Measurements from ENCODE around the gene IGF1R.

DNA sequence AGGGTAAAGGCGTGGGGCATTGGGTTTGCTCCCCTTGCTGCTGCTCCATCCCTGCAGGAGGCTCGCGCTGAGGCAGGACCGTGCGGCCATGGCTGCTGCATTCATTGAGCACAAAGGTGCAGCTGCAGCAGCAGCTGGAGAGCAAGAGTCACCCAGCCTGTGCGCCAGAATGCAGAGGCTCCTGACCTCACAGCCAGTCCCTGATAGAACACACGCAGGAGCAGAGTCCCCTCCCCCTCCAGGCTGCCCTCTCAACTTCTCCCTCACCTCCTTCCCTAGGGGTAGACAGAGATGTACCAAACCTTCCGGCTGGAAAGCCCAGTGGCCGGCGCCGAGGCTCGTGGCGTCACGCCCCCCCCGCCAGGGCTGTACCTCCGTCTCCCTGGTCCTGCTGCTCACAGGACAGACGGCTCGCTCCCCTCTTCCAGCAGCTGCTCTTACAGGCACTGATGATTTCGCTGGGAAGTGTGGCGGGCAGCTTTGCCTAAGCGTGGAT lies 312.3 kb downstream of the IGF1R start:
- TF ChIP-seq, protein P1, sequence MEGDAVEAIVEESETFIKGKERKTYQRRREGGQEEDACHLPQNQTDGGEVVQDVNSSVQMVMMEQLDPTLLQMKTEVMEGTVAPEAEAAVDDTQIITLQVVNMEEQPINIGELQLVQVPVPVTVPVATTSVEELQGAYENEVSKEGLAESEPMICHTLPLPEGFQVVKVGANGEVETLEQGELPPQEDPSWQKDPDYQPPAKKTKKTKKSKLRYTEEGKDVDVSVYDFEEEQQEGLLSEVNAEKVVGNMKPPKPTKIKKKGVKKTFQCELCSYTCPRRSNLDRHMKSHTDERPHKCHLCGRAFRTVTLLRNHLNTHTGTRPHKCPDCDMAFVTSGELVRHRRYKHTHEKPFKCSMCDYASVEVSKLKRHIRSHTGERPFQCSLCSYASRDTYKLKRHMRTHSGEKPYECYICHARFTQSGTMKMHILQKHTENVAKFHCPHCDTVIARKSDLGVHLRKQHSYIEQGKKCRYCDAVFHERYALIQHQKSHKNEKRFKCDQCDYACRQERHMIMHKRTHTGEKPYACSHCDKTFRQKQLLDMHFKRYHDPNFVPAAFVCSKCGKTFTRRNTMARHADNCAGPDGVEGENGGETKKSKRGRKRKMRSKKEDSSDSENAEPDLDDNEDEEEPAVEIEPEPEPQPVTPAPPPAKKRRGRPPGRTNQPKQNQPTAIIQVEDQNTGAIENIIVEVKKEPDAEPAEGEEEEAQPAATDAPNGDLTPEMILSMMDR (IDR thresholded peaks at IDR 0.05; ENCODE audit: extremely low read depth in 1 of 2, insufficient read depth in 1 of 2, low read depth in 1 of 2, low read length in 2 of 2), result no peak
- TF ChIP-seq POLR2AphosphoS5 (IDR thresholded peaks at IDR 0.05; ENCODE audit: insufficient read depth, low read depth, low read length), result no peak
- TF ChIP-seq, protein P2, sequence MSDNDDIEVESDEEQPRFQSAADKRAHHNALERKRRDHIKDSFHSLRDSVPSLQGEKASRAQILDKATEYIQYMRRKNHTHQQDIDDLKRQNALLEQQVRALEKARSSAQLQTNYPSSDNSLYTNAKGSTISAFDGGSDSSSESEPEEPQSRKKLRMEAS (IDR thresholded peaks at IDR 0.05; ENCODE audit: insufficient read depth, insufficient read length), result no peak
- TF ChIP-seq JUN (IDR thresholded peaks at IDR 0.05; ENCODE audit: borderline replicate concordance, insufficient read depth, insufficient read length, low read depth), result no peak
- TF ChIP-seq POLR2A (IDR thresholded peaks at IDR 0.05; ENCODE audit: low read depth, low read length), result no peak
- TF ChIP-seq EZH2 (IDR thresholded peaks at IDR 0.05; ENCODE audit: borderline replicate concordance, low read depth, low read length, severe bottlenecking), result no peak
- no peak for TF ChIP-seq FOS (IDR thresholded peaks at IDR 0.05; ENCODE audit: borderline replicate concordance, insufficient read depth, low read length)
- TF ChIP-seq GATA2 (IDR thresholded peaks at IDR 0.05; ENCODE audit: insufficient read depth, insufficient read length, low read depth, low read length), result no peak
- TF ChIP-seq MYC (IDR thresholded peaks at IDR 0.05; ENCODE audit: low read depth, low read length), result no peak
